ENCODE results near the gene RCBTB1.

RCBTB1 gene

DNA sequence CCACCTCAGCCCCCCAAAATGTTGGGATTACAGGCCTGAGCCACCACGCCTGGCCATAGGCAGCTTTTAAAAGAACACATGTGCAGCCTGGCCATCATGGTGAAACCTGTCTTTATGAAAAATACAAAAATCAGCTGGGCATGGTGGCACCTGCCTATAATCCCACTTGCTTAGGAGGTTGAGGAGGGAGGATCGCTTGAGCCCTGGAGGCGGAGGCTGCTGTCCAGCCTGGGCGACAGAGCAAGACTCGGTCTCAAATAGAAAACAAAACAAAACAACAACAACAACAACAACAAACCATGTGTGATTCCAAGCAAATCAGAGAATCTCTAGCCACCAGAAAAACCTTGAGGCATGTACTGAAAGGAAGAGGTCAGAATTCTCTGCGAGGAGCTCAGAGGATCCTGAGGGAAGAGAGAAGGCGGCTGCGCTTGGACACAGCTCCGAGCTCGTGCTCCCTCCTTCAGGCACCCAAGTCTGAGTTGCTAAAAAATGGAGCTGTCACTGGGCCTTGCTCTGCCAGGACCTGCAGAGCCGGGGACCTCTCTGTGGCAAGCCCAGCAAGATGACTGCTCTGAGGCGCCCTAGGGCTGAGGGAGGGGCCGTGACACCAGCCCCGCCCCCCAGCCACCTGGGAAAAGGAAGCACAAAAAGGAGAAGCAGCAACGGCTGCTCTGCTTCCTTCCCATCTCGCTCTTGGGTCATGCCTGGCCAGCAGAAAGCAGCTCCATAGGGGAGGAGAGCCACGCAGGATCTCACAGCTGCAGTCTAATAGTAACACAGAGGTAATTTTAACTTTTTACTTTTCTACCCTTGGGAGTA is 42.7 kb upstream of the RCBTB1 start, which contains the start of gene ARL11:
Gene ARL11 (plus strand): TSS at position 677 of the 822 bp plus-strand sequence. CDS start 1,941 bp downstream, outside the sequence.
- no peak within 1 kb of the TSS for H3K4me3 ChIP-seq (ENCODE audit: low read length)
- peak; percentile 72 for DNase-seq (ENCODE audit: low read depth)
- TF ChIP-seq, protein P1, sequence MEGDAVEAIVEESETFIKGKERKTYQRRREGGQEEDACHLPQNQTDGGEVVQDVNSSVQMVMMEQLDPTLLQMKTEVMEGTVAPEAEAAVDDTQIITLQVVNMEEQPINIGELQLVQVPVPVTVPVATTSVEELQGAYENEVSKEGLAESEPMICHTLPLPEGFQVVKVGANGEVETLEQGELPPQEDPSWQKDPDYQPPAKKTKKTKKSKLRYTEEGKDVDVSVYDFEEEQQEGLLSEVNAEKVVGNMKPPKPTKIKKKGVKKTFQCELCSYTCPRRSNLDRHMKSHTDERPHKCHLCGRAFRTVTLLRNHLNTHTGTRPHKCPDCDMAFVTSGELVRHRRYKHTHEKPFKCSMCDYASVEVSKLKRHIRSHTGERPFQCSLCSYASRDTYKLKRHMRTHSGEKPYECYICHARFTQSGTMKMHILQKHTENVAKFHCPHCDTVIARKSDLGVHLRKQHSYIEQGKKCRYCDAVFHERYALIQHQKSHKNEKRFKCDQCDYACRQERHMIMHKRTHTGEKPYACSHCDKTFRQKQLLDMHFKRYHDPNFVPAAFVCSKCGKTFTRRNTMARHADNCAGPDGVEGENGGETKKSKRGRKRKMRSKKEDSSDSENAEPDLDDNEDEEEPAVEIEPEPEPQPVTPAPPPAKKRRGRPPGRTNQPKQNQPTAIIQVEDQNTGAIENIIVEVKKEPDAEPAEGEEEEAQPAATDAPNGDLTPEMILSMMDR (IDR thresholded peaks at IDR 0.05; ENCODE audit: insufficient read depth, low read depth, low read length, missing control alignments), result no peak

DNA sequence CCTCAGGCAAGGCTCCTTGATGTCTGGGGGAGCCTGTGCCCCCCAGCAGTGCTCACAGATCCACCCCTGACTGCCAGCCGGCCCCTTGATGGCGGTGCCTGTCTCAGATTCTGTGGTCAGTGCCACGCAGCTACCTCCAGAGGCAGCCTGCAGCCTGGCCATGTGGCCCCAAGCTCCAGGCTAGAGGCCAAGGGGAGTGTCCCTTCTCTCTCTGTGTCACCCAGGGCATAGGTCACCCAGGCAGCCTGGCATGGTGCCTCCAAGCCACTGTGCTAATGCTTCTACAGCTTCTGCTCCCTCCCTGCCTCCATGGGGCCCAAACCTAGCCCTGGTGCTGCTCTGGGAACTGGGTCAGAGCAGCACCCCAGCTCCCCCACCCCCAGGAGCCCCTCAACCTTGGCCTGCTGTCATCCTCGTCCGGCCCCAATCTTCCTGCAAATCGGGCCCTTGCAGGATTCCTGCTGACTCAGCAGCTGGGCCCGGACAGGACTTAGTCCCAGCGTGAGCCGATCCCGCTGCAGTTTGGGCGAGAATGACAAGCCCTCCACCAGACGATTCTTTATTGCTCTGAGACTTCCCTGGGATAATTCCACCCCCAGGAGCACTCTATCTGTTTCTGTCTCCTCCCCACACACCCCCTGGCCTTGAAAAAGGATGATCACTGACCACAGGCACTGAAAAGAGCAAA is 40.2 kb upstream of the RCBTB1 start:
- TF ChIP-seq, protein P1 (IDR thresholded peaks at IDR 0.05; ENCODE audit: insufficient read depth, low read depth, low read length, missing control alignments), result no peak
- no peak overlapping the region for H3K4me3 ChIP-seq (ENCODE audit: low read length)
- DNase-seq (ENCODE audit: low read depth), result no peak

DNA sequence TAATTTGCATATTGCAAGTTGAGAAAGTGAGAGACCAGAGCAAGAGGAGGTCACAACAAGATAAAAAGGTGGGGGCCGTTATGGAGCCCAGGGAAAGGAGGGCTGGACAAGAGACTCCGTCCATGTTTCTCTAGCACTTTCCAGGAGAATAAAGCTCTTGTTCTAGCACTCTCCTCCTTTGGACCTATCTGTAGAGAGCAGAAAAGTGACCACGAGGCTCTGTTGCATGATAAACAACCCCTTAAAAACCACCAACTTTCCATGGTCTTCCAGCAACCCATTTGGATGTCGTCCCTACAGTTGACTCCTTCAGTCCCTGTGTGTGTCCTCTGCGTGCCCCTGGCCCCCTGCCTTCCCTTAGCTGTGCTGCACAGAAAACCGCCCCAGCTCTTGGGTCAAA is 38.9 kb upstream of the RCBTB1 start:
- no peak for DNase-seq (ENCODE audit: low read depth)
- no peak overlapping the region for H3K4me3 ChIP-seq (ENCODE audit: low read length)
- TF ChIP-seq, protein P1 (IDR thresholded peaks at IDR 0.05; ENCODE audit: insufficient read depth, low read depth, low read length, missing control alignments), result no peak

DNA sequence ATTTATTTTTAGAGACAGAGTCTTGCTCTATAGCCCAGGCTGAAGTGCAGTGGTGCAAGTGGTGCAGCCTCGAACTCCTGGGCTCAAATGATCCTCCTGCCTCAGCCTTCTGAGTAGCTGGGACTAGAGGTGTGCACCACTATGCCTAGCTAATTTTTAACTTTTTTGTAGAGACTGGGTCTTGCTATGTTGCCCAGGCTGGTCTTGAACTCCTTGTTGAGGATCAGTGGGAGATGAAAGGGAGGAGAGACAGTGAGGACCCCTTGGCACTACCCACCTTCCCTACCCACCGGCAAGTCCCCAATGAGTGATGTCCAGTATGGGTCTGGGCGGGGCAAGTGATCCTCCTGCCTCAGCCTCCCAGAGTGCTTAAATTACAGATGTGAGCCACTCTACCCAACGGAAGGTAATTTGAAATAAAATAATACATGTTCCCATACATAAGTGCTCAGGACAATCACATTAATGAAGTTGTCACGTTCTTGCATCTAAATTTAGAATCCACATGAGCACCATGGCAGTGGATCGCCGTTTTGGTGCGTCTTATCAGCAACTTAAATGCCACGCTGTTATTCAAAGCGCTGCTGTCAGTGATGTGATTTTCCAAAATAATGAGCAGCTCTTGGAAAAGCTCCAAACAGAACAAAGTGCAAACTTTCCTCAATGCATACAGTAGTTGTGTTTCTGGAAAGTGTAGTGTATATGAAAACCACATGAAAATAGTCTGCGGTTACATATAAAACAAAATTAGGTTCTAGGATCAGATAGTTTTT is 37.0 kb upstream of the RCBTB1 start:
- TF ChIP-seq, protein P1 (IDR thresholded peaks at IDR 0.05; ENCODE audit: insufficient read depth, low read depth, low read length, missing control alignments), result no peak
- DNase-seq (ENCODE audit: low read depth), result no peak
- H3K4me3 ChIP-seq (ENCODE audit: low read length), result no peak overlapping the region

DNA sequence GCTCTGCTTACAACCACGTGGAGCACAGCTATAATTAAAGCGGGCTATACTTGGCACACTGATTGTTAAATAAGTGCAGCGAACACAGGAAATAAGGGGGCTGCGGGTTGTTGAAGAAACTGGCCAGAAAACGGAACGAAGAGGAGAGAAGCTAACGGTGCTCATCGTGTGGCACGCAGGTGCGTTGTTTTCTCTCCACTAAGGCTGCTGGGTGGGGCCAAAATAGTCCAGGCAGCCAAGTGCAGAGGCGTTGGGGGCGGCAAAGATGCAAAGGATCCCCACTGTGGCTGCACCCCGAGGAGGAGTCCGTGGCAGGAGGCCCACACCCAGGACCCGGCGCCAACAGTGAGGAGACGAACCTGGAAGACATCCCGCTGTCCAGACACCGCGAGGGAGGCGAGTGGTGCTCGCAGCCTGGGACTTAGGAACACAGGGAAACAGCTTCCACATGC is 34.8 kb upstream of the RCBTB1 start:
- TF ChIP-seq, protein P1 (IDR thresholded peaks at IDR 0.05; ENCODE audit: insufficient read depth, low read depth, low read length, missing control alignments), result no peak
- H3K4me3 ChIP-seq (ENCODE audit: low read length), result no peak overlapping the region
- DNase-seq (ENCODE audit: low read depth), result no peak

DNA sequence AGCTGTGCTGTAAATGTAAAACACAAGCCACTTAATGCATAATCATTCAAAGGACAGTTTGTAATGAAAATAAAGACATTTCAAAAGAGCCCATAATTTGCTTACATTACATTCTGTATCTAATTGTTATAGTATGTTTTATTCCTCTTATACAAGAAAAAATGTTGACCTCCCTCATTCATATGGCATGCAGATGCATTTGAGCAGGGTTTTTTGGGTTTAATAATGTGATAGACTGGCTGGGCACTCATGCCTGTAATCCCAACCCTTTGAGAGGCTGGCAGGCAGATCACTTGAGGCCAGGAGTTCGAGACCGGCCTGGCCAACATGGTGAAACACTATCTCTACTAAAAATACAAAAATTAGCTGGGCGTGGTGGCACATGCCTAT is 31.3 kb upstream of the RCBTB1 start:
- DNase-seq (ENCODE audit: low read depth), result no peak
- TF ChIP-seq, protein P1 (IDR thresholded peaks at IDR 0.05; ENCODE audit: insufficient read depth, low read depth, low read length, missing control alignments), result no peak
- H3K4me3 ChIP-seq (ENCODE audit: low read length), result no peak overlapping the region
